ENCODE results near the gene NLE1. TPM values are rescaled to one million over a fixed set of nuclear protein-coding genes. Genes with fewer than 3 reads are reported as not detected.

The NLE1 gene
- polyA plus RNA-seq, 4 donors, result 13.6 to 17.4 (median 15.6) TPM

DNA sequence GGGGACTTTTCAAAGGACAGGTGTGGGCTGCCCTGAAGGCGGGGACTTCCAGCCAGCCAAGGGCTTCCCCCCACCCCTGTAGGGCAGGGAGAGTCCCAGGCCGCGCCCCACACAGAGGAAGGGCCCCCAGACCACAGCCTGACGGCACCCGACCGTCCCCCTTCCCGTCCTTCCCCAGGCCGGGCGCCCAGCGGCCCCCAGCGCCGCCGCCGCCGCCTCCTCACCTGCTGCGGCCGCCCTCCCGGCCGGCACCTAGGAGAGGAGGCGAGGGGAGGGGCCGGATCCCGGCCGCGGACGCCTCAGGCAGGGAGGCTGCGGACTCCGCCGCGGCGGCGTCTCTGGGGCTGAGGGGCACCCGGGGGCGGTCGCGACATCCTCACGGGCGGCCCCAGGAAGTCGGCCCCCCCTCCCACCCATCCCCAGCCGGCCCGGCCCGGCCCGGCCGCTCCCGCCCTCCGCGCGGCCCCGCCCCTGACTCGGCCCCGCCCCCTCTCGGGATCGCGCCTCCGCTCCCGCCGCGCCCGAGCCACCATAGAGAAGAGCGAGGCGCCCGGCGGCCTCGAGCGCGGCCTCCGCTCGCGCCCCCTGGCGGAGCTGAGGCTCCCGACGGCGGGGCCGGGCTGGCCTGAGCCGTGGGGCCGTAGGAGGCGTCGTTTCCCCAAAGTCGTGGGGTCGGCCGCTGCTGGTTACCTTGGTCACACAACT, 53.1 kb downstream of the NLE1 start:
- peak; percentile 47 to 77 (median 71) for DNase-seq (ENCODE audit: low read depth in 4 of 4, low spot score in 3 of 4)

DNA sequence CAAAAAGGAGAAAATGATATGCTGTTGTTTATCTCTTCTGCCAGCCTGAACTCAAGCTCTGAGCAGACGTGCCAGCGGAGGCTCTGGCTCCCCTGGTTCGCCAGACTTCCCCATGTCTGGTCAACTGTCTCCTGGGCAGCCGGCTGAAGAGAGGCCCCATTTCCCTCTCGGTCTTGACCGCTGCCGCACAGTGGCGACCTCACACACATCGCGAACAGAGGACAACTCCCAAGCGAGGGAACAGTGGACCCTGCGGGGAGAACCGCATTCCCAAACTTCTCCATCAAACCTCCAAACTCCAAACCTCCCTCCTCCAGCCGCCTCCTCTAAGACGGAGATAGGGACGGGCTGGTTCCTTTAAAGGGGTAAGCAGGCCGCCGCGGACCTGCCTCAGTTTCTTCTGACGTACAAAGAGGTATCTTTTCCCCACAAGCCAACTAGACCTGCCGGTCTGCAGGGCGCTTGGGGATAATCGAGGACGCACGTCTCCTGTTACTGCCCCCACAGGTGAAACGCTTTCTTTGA, 53.7 kb downstream of the NLE1 start:
- peak; percentile 16 to 39 (median 24) for DNase-seq (ENCODE audit: low read depth in 4 of 4, low spot score in 3 of 4)

DNA sequence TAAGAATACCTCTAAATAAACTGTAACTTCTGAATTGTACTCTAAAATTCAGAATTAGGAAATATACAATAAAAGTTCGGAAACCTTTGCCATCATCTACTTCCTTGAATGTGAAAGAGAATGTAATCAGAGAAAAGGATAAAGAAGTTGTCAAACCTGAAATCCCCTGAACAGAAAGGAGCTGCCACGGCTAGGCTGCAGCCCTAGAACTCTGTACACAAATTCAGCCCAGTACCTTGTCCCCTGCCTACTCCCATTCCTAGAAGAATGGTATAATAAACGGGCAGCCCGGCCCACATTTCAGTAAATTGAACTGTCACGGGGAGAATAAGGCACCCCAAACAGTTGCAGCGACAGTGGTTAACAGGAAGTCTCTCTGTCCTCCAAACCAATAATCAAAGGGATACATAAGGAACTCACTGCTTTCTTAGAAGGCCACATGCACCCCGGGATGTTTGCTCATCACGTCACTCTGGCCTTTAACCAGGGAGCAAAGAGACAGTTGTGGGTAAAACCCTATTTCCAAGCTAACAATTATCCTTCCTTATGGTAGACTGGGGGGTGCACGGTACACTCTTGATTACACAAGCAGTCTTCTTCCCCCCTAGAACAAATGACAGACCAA, 54.3 kb downstream of the NLE1 start:
- DNase-seq (ENCODE audit: low read depth in 4 of 4, low spot score in 3 of 4), result peak in 3 of 4 donors; percentile 7 to 14 (median 12)

DNA sequence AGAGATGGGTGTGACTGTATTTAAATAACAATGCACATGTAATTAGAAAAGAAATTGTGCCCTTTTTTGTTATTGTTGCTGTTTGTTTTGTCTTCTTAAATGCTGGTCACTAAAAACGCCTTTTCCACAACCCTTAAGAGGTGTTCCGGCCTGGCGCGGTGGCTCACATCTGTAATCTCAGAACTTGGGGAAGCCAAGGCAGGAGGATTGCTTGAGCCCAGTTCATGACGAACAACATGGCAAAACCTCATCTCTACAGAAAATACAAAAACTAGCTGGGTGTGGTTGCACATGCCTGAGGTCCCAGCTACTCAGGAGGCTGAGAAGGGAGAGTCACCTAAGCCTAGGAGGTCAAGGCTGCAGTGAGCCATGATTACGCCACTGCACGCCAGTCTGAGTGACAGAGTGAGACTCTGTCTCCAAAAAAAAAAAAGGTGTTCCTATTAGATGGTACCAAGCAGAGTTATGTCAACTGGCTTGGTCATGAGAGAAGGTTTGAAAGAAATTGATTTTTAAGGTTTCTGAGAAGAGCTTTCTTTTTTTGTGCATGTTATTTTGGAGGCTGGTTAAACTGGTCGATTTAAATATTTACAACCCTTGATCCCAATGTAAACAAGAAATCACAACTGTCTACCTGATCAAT, 55.1 kb downstream of the NLE1 start:
- no peak for DNase-seq (ENCODE audit: low read depth in 4 of 4, low spot score in 3 of 4)

DNA sequence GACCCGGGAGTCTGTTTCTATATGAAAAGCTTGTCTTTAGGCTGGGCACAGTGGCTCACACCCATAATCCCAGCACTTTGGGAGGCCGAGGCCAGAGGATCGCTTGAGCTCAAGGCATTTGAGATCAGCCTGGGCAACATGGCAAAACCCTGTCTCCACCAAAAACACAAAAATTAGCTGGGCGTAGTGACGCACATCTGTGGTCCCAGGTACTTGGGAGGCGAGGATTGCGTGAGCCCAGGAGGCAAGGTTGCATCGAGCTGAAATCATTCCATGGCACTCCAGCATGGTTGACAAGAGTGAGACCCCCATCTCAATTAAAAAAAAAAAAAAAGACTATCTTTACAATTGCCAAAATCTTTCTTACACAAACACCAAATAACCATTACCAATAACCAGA, 55.9 kb downstream of the NLE1 start:
- DNase-seq (ENCODE audit: low read depth in 4 of 4, low spot score in 3 of 4), result no peak

DNA sequence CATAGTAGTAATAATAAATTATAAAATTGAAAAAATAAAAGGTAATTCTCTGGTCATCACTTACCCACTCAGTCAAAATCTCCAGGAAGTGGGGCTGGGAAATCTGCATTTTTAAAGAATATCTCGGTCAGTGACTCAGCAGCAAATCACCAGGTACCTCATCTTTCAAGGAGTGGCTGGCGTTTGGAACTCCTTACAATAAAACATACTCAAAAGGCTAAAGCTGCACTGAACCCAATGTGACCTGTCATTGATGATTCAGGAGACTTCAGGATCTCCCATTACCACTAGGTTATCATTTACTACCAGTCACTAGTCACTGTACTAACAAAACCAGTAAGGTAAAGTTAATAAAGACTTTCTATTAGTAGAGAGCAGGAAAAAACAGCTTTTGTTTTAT, 57.1 kb downstream of the NLE1 start:
- DNase-seq (ENCODE audit: low read depth in 4 of 4, low spot score in 3 of 4), result no peak

DNA sequence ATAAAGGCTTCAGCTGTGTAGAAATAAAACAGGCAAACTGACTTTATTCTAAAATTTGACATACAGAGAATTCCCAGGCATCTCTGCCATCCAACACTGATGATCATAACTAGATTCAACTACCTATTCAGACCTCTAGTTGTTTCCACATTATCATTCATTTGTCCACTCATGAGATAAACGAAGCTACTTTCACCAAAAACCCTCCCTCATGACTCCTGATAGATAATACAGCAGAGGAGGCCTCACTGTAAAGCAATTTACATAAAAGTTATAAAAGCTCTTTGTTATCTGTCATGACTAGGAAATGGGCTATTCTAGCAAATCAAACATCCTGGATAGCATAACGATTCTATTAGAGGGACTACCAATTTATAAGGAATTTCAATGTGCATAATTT, 59.0 kb downstream of the NLE1 start:
- DNase-seq (ENCODE audit: low read depth in 4 of 4, low spot score in 3 of 4), result no peak

DNA sequence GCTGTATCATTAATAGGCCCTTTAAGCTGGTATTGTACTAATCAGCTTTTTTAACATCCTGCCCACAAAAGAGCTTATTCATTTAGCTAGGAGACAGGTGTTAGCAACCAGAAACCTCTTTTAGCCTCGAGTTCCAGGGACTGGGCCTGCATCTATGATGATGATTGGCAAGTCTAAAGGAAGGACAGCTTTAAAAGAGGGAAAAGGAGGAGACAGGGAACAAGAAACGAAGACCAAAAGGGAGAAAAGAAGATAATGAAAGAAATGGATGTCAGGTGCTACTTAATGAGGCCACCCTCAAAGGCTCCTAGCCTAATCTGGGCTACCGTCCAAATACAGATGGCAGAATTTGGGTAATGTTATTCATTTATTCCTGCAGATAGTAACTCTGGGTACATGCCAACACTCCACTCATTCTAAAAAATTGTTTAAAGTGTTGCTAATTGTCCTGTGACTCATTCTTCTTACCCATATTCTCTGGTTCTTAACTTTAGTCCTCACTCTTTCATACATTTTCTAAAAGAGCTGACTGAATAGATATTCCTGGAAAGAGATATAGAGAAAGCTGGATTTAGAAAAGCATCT, 59.9 kb downstream of the NLE1 start:
- DNase-seq (ENCODE audit: low read depth in 4 of 4, low spot score in 3 of 4), result no peak

DNA sequence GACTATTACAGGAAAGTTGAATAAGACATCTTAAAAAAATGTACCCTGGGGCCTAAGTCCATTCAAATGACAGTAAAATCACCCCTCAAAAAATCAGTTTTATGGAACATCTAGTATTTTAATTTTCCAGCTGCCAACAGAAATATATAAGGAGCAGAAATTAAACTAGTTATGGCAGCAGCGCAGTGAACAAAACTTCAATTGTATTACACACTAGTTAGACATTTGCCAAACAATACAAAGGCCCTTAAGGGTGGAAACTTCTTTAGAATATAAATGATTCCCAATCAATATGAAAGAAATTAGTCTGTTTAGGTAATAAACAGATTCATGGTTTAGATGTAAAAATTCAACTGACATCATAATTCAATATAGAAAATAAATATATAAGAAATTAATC, 60.5 kb downstream of the NLE1 start:
- no peak for DNase-seq (ENCODE audit: low read depth in 4 of 4, low spot score in 3 of 4)

DNA sequence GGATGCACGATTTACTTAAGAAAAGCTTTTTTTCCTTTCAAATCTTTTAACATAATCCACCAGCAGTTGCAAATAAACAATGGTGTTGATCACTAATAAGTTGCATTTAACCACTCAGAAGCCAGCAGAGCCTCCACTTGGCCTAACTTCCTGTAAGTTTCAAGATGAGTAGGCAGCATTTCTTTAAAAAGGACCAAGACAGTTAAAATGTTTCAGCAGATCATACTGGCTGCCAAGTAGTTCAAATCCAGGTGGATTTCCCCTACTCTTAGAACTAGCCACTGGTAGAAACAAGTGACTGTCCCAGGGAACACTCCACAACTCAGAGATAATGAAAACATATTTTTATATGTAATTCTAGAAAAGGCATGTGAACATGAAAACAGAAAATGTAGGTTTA, 61.6 kb downstream of the NLE1 start:
- DNase-seq (ENCODE audit: low read depth in 4 of 4, low spot score in 3 of 4), result no peak

DNA sequence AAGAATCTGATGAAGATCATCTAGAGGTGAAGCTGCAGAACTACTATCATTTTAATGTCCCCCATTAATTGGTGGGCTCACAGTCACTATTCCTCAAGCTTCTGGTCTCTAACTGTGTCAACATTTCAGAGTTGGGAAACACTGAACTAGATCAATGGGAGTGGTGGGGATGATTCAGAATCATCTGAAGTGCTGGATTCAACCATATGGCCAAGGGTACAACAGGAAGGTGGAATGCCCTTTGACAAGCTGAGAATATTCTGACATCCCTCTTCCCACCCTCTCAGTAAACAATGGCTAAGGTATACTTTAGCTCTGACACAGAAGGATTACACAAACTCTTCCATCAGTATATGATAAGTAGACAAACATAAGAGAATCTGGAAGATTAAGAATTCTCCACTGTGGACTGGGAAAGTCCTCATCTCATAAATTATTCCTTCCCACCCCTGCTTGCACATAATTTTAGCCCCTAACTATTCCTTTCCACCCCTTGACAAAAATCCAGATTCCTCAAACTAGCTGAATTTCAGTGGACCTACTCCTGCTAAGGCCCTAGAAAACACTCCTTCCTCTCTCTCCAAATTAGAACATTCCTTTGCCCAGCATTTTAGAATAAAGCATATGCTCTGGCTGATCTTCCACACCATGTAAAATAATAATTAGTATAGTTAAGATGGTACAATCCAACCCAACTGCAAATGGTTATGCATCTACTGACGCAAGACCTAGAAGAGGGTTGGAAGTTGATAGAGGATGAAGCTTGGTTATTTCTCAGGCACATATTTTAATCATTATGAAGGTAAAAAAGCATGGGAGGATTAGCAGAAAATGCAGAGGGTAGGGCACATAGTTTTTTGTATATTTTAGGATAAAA, 62.3 kb downstream of the NLE1 start:
- no peak for DNase-seq (ENCODE audit: low read depth in 4 of 4, low spot score in 3 of 4)

Other genes starting within 250 kb of the NLE1 start
- gene CCT6B, start 180.8 kb downstream of the NLE1 start, polyA plus RNA-seq (ENCODE audit: insufficient read length in 4 of 4), result 1 to 10 TPM; 4.8 to 5.6 (median 5.1) TPM
- 10 to 100 TPM; 21.6 to 25.4 (median 24.3) TPM for gene ZNF830, start 180.8 kb downstream of the NLE1 start, polyA plus RNA-seq (ENCODE audit: insufficient read length in 4 of 4)
- gene LIG3, start 161.8 kb downstream of the NLE1 start, polyA plus RNA-seq (ENCODE audit: insufficient read length in 4 of 4), result 10 to 100 TPM; 26.5 to 42.2 (median 36.5) TPM
- gene RFFL, start 78.6 kb downstream of the NLE1 start, polyA plus RNA-seq (ENCODE audit: insufficient read length in 4 of 4), result 10 to 100 TPM; 13.7 to 27.8 (median 22.8) TPM
- gene RAD51D, start 22.4 kb downstream of the NLE1 start, polyA plus RNA-seq (ENCODE audit: insufficient read length in 4 of 4), result 10 to 100 TPM in 3 of 4 donors, 1 to 10 TPM in 1; 8.7 to 13.6 (median 11.5) TPM
- gene FNDC8, start 20.7 kb downstream of the NLE1 start, polyA plus RNA-seq (ENCODE audit: insufficient read length in 4 of 4), result under 1 TPM; 0.11 to 0.23 (median 0.15) TPM
- under 1 TPM; 0.04 to 0.27 (median 0.11) TPM for gene UNC45B, start 5.5 kb upstream of the NLE1 start, polyA plus RNA-seq (ENCODE audit: insufficient read length in 4 of 4)
- not detected for gene SLC35G3, start 52.1 kb upstream of the NLE1 start, polyA plus RNA-seq (ENCODE audit: insufficient read length in 4 of 4)
- gene SLFN5, start 100.8 kb upstream of the NLE1 start, polyA plus RNA-seq (ENCODE audit: insufficient read length in 4 of 4), result 10 to 100 TPM; 12.9 to 19.2 (median 14.9) TPM
- 10 to 100 TPM; 10.9 to 28.4 (median 15.5) TPM for gene SLFN11, start 231.3 kb upstream of the NLE1 start, polyA plus RNA-seq (ENCODE audit: insufficient read length in 4 of 4)

Measured in left renal pelvis (tissue), 4 donors.